H4 (cell line): Measurements from ENCODE around the gene GPC3. TPM values are rescaled to one million over a fixed set of nuclear protein-coding genes. Genes with fewer than 3 reads are reported as not detected.
A peak's percentile ranks its signal among the peaks of the same experiment; 100 is the strongest.
"Not testable (repeated sequence)": the region's sequence is repeated elsewhere in the genome, so short reads cannot be mapped to it uniquely, and the experiment has no call there.

Experiments
- DNase-seq: peaks from one replicate; pipeline ENCODE4 v3.0.0-alpha.2; 2015; ENCODE audit warnings: low spot score
- total RNA-seq: library from RNA; depleted of rRNA; stranded (reverse); fragments of >200 nt; shearing (Covaris generic); gene quantifications from 2 replicates; pipeline ENCODE4 v1.2.3, GENCODE V29; 2014

The GPC3 gene
- total RNA-seq, 1 experiment from 2014 or later: 0.06 TPM

- DNase-seq: no peak
Measured at GRCh38 chrX:133563705-133564104, 421.7 kb downstream of the GPC3 start.

- no peak for DNase-seq
Measured at GRCh38 chrX:133561251-133561650, 424.1 kb downstream of the GPC3 start.

GRCh38 chrX:133559909-133560308 is 425.5 kb downstream of the GPC3 start:
- no peak for DNase-seq

- no peak for DNase-seq
Measured at GRCh38 chrX:133555782-133556458, 429.5 kb downstream of the GPC3 start.

GRCh38 chrX:133550665-133551485 is 434.5 kb downstream of the GPC3 start:
- DNase-seq: no peak

- DNase-seq: no peak
Measured at GRCh38 chrX:133549295-133549933, 436.0 kb downstream of the GPC3 start.

GRCh38 chrX:133546441-133546840 is 439.0 kb downstream of the GPC3 start:
- DNase-seq: no peak

- DNase-seq: no peak
Measured at GRCh38 chrX:133544778-133545177, 440.6 kb downstream of the GPC3 start.

GRCh38 chrX:133544115-133544514 is 441.3 kb downstream of the GPC3 start:
- DNase-seq: peak; percentile 43

GRCh38 chrX:133543654-133544053 is 441.7 kb downstream of the GPC3 start:
- DNase-seq: no peak

- no peak for DNase-seq
Measured at GRCh38 chrX:133542476-133542875, 442.9 kb downstream of the GPC3 start.

GRCh38 chrX:133541021-133541420 is 444.4 kb downstream of the GPC3 start:
- no peak for DNase-seq

- no peak for DNase-seq
Measured at GRCh38 chrX:133538148-133538547, 447.2 kb downstream of the GPC3 start.

- DNase-seq: no peak
Measured at GRCh38 chrX:133537142-133537541, 448.3 kb downstream of the GPC3 start.

- no peak for DNase-seq
Measured at GRCh38 chrX:133535066-133535465, 450.3 kb downstream of the GPC3 start.

GRCh38 chrX:133534172-133534571 is 451.2 kb downstream of the GPC3 start:
- no peak for DNase-seq

- DNase-seq: no peak
Measured at GRCh38 chrX:133533249-133533648, 452.1 kb downstream of the GPC3 start.

- DNase-seq: no peak
Measured at GRCh38 chrX:133530960-133531359, 454.4 kb downstream of the GPC3 start.

GRCh38 chrX:133529578-133529977 is 455.8 kb downstream of the GPC3 start:
- DNase-seq: no peak

GRCh38 chrX:133527825-133528224 is 457.6 kb downstream of the GPC3 start:
- DNase-seq: no peak

- no peak for DNase-seq
Measured at GRCh38 chrX:133527415-133527814, 458.0 kb downstream of the GPC3 start.

GRCh38 chrX:133526773-133527172 is 458.6 kb downstream of the GPC3 start:
- not testable (repeated sequence) for DNase-seq

GRCh38 chrX:133523526-133523925 is 461.9 kb downstream of the GPC3 start:
- DNase-seq: no peak
